ENCODE data around the gene SLC22A6.

DNA sequence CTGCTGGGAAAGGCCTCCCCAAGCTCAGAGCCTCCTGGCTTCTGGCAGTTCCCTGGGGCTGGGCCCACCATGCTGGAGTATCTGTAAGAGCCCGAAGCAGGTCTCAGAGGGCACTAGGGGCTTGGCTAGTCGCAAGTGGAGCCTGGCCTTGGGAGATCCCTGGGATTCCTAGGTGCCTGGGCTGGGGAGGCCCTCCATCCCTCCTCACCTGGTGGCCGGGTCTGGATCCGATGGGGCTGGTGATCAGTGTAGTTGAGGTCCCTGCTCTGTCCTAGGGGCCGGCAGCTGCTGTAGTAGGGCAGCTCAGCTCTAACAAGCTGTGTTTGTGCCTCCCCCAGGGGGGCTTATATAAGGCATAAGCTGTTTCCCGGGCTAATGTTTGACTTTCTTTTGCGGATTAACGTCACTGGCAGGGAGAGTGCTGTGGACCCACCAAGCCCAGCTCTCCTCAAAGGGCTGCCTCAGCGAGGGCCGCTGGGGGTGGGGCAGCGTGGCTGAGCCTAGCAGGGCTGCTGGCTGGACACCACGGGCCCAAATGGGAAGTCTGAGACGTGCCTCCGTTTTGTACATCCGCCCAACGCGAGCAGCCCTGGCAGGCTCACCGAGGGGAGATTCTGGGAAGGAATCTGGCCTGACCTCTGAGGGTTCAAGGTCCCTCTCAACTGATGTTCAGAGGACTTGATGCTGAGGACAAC lies 30.9 kb upstream of the SLC22A6 start, which contains the start of gene SLC22A8:
- TF ChIP-seq, protein P1, sequence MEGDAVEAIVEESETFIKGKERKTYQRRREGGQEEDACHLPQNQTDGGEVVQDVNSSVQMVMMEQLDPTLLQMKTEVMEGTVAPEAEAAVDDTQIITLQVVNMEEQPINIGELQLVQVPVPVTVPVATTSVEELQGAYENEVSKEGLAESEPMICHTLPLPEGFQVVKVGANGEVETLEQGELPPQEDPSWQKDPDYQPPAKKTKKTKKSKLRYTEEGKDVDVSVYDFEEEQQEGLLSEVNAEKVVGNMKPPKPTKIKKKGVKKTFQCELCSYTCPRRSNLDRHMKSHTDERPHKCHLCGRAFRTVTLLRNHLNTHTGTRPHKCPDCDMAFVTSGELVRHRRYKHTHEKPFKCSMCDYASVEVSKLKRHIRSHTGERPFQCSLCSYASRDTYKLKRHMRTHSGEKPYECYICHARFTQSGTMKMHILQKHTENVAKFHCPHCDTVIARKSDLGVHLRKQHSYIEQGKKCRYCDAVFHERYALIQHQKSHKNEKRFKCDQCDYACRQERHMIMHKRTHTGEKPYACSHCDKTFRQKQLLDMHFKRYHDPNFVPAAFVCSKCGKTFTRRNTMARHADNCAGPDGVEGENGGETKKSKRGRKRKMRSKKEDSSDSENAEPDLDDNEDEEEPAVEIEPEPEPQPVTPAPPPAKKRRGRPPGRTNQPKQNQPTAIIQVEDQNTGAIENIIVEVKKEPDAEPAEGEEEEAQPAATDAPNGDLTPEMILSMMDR (conservative IDR thresholded peaks at IDR 0.05) = no peak
- no peak for TF ChIP-seq EZH2 (IDR thresholded peaks at IDR 0.05; ENCODE audit: low read depth)

All from PC-9 (cell line).